ENCODE results near the gene FLT4.
A peak's percentile ranks its signal among the peaks of the same experiment; 100 is the strongest.
"Not testable (repeated sequence)": the region's sequence is repeated elsewhere in the genome, so short reads cannot be mapped to it uniquely, and the experiment has no call there.

FLT4 gene

DNA sequence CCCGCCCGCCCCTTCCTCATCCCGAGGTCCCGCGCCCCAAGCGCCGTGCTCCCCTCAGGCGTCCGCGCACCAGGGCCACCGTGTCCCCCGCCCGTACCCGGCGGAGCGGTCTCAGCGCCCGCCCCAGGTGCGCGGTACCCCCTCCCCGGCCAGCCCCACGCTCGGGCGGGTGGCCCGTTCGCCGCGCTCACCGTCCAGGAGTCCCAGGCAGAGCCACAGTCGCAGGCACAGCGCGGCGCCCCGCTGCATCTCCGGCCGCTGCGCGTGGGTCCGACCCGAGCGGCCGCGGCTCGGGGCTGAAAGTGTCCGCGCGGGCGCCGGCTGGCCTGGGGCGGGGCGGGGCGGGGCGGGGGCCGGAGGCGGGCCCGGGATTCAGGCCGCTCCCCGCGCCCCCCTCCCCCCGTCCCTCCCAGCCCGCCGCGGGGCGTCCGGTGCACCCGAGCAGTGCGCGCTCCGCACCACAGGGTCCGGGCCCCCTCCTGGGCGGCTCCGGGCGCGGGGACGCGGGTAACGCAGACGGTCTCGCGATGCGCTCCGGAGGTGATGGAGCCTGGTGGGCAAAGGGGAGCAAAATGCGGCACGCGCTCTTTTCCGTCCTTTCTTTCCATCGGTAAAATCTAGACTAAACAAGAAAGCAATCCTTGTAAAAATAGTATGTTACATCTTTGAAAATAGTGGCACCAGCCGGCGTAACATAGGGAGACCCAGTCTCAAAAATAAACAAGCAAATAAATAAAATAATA lies at the start of gene FLT4:
Gene FLT4 (minus strand): TSS at position 304 of the 743 bp plus-strand sequence. CDS start 55 bp downstream, at position 249.
- DNase-seq: no peak

DNA sequence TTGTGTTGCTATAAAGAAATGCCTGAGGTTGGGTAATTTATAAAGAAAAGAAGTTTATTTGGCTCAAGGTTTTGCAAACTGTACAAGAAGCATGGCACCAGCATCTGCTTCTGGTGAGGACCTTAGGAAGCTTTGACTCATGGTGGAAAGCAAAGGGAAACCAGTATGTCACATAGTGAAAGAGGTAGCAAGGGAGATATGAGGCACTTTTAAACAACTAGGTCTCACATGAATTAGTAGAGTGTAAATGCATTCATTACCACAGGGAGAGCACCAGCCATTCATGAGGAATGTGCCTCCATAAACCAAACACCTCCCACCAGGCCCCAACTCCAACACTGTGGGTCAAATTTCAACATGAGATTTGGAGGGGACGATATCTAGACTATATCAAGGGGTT lies 49.6 kb upstream of the FLT4 start:
- no peak for DNase-seq

DNA sequence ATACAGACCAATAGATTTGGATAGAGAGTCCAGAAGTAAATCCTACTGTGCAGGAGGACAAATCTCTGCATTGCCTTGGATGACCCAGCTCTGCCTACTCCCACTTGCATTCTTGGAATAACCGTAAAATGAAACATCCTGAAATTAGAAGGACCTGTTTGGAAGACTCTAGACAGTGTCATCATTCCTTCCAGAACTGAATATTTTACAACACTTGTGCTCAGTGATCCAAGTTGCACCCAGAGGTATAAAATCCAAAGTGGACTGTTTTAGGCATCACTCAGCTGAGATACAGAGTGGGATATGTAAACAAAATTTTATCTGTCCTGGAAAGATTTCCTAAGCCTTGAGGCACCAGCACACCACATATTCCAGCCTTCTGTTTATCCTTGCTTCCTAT lies 46.7 kb upstream of the FLT4 start:
- no peak for DNase-seq

DNA sequence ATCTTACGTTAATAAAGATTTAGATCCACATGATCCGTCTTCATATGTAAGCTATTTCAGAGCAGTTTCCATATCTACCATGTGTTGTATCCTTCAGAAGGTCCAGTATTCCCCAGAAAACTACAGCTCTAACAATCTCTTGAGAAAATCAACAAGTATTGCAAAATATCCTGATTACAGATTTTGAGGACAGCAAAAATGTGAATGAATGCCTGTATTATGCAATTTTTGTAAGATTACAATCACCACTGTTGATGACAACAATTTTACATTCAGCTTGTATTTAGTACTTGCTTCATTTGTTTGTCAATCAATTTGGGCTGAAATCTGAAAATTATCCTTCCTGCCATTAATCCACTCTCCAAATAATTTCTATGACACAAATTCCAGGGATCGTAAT lies 43.0 kb upstream of the FLT4 start:
- no peak for DNase-seq

DNA sequence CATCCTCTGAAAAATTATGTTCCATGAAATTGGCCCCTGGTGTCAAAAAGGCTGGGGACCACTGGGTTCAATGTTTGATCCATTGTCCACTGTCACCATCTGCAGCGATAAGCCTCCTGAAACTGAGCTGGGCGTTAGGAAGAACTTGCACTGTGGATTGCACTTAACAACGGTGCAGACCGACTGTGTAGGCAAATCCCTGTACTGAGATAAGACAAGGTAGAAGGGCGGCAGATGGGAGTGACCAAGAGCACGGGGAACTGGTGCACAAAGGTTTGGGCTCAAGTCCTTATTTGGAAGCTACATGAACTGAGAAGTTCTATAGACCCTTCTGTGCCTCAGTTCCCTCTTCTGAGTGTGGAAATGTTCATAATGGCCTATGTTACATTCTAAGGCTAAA lies 41.6 kb upstream of the FLT4 start:
- no peak for DNase-seq

DNA sequence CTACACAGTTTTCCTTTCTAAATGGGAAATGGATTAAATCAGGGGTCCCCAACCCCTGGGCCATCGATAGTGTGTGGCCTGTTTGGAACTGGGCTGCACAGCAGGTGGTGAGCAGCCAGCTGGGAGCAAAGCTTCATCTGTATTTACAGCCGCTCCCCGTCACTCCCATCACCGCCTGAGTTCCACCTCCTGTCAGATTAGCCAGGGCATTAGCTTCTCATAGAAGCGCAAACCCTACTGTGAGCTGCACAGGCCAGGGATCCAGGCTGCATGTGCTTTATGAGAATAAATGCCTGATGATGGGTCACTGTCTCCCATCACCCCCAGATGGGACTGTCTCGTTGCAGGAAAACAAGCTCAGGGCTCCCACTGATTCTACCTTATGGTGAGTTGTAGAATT lies 41.2 kb upstream of the FLT4 start:
- no peak for DNase-seq

DNA sequence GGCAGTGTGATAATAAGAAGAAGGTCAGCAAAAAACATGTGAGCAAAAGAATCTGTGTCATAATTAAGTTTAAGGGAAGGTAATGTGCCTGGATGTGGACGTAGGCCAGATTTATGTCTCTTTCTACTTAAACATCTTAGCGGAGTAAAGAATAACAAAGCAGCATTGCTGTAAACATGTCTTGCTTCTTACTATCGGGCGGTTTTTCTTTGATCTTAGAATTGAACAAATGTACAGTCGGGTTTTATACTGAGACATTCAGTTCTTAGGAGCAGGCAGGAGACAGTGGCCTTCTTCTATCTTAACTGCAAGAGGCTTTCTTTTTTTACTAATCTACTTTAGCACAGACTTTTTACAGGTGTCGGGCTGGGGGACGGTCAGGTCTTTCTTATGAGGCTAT lies 40.4 kb upstream of the FLT4 start:
- DNase-seq: no peak

DNA sequence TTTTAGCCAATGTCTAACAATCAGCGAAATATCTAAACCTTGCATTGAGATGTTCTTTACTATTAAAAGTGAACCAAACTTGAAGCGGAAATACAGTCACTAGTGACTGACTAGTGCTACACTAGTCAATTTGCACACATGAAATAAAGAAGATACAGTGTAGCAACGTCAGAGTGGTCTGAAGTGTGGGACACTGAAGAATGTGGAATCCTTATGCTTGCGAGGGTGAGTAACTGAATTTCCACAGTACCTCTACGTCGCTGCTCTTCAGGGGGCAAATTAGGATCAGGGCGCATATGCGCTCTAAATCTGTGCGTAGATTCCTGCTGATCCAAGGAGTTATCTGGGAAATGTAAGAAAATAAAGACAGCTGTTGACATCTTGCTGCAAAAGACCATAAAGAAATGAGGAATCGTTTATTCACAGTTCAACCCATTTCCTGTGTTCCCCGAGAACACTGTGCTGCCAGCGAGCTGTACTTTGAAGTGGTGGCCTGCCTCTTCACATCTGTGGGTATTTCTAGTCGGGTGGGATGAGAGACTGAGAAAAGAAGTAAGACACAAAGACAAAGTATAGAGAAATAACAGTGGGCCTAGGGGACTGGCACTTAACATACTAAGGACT lies 39.8 kb upstream of the FLT4 start:
- no peak for DNase-seq

DNA sequence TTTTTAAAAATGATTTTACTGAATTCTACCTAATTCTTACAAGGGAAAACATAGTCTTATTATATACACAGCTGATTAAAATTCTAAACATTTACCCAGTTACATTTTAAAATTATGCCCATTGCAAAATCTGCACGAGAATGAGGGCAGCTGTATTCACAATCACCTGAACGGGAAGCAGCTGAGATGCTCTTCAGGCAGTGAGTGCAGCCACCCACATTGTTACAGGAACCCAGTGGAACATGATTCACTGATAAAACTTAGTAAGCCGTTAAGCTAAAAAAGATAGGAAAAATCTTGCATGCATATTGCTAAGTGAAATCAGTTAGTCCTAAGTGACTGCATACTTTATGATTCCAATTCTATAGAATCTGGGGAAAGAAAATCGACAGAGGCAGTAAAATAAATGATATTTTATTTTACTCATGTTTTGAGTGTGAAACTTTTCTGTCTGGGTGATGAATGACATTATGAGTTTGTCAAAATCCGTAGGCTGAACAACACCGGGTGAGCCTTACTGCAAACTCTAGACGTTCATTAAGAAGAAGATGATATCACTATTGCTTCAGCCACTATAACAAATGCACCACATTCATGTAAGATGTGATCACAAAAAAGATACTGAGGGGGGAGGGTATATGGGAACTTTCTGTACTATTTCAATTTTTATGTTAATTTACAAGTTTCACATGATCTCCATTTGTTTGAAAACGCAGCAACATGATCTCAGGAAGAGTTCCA lies 39.1 kb upstream of the FLT4 start:
- no peak for DNase-seq

DNA sequence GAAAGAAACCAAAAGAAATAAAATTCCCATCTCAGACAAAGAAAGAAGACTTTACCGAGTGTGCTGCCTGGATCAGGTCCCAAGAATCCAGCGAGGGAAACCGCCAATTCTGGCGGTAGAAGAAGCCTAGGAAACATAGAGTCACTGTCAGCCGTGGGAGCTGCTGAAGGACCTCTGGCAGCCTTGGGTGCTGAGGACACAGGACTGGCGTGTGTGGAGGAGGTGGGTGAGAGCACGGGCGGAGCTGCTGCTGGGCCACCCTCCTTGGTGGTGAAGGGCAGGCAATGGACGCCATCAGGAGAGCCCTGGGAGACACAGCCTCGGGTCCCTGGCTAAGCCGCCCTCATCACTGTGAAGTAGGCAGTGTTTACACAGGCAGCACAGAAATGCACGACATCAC lies 37.4 kb upstream of the FLT4 start:
- not testable (repeated sequence) for DNase-seq

DNA sequence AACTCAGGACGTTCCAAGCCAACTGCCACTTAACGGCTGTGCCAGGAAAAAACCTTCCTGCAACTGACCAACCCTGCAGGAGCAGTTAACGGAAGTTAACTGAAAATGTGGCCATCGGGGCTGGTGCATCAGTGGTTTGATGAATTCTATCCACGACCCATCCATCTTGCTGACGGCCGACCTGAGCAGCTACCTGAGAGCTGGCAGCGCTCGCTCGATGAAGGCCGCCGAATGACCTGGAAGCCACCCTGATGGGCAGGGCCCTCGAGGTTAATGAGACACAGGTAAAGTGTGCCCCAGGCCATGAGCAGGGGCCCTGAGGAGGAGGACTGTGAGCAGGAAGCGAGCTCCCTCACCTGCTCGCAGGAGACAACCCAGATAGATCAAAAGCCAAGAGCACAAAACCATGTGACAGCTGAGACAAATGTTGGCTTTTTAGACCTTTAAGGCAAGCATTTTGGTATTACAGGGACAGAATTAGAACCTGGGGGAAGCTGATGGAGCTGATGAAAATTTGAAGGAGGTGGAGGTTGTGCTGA lies 35.3 kb upstream of the FLT4 start:
- no peak for DNase-seq

DNA sequence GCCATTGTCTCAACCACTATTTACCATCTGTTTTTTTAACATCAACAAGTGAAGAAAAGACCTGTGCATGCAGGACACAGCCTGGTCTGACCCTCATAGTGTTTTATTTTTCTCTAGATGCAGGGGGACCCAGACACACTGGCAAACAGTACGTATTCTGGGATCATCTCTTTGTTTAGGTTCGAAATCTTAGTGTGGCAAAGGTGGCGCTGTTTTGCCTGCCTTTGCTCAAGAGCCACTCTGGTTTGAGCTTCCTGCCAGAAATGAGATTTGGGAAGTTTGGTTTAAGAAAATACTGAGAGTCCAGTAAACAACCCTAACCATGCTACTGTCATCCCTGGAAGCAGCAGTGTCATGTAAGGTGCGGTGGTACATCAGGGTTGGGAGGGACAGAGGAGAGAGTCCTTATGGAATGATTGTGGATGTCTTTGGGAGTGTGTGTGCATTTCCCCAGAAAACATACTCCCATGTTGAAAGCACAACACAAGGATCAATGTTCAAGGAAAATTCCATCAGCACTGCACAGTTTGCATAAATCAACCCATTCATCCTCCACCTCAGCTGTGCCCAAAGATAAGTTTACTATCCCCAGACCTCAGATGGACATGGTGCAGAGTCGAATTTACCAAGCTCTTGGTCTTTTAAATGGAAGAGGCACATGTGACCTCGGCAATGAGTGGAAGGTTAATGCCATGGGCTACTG lies 34.0 kb upstream of the FLT4 start:
- DNase-seq: no peak

DNA sequence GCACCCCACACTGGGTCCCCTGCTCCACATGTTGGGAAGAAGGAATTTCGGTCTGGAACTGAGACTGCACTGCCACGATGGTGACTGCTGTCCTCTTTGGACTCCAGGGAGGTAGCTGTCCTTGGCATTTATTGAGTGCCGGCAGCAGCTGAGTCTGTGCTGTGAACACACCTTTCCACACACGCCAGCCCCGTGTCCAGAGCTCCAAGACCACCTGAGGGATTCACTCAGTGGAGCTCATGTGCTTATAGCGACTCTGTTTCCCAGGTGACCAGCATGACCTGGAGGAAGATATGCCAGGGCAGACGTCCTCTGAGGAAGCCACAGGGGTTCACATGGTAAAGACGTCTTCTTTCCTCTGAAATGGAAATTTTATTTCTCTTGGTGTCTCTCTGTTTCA lies 33.2 kb upstream of the FLT4 start:
- DNase-seq: no peak

DNA sequence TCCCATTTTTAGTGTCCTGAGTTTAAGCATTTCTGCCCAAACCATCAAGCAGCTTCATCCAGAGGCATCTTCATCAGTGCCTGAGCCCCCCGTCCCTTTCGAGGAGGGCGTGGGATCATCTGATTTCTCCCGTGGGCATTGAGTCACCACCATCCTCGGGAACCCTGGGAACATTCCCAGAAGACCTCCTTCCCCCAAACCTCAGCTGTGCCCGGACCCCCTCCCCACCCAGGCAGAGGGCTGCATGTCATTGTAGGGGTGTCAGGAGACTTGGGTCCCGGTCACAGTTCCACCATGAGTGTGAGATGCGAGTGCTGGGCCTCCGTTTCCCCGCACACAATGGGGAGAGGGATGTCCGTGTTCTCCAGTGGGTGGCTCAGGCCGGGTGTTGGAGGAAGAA lies 32.6 kb upstream of the FLT4 start:
- not testable (repeated sequence) for DNase-seq

DNA sequence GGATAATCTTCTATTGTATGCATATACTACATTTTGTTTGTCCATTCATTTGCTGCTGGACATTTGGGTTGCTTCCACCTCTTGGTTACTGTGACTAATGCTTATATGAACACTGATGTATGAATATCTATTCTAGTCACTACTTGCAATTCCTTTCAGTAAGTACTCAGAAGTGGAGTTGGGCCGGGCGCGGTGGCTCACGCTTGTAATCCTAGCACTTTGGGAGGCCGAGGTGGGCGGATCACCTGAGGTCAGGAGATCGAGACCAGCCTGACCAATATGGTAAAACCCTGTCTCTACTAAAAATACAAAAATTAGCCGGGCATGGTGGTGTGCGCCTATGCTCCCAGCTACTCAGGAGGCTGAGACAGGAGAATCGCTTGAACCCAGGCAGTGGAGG lies 28.9 kb upstream of the FLT4 start:
- not testable (repeated sequence) for DNase-seq

DNA sequence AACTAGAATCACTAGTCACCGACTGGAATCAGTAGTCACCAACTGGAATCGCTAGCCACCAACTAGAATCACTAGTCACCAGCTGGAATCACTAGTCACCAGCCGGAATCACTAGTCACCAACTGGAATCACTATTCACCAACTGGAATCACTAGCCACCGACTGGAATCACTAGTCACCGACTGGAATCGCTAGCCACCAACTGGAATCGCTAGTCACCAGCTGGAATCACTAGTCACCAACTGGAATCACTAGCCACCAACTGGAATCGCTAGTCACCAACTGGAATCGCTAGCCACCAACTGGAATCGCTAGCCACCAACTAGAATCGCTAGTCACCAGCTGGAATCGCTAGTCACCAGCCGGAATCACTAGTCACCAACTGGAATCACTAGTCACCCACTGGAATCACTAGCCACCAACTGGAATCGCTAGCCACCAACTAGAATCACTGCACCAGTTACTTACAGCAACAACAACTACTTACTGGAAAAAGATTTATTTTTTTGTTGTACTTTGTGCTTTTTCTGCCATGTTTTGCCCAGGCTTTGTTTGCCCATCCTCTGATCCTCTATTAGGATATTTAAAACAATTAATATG lies 25.7 kb upstream of the FLT4 start:
- DNase-seq: no peak

DNA sequence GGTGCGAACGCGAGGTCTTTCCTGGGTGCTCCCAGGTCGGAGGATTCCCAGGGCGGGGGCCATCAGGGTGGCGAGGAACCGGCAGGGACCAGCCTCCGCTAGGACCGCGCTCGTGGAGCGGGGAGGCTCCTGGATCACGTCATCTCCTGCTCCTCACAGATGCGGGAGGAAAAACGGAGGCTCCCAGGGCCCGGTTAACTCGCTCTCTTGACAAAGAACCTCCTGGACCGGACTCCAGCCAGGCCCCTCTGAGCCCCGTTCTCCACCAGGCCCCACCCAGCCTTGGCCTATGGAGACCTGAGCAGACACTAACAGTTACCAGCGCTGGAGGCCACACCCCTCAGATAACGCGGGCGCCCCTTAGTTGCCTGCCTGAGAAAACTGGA lies 24.7 kb upstream of the FLT4 start:
- not testable (repeated sequence) for DNase-seq

DNA sequence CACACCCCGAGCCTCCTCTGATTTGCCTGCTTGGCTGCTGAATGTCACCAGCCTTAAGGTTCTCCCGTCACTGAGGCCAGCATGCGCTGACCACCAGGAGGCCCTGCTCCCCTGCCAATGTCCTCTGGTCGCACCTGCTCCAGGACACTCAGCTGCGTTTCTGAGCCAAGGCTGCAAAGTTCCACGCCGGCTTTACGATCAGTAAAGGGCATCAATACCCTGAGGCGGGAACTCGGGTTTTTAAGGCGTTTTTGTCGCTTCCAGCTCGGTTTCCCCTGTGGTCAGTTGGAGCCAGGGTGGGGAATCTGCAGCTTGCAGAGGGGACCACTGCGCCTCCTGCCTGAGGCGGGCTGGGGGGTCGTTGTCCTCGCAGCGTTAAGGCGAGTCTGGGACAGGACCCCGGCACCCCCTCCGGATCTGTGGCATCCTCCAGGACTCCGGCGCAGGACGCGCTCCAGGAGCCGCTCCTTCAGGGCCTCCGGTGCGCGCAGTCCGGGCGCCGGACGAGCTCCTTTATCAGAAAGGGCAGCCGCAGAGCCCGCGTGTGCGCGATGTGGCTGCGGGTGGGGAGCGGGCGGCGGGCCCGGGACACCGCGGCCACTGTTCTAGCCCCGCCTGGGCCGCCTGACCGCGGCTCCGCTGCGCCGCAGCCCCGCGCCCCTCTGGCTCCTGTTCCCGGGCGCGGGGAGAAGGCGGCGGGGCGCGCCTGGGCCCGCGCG lies 24.1 kb upstream of the FLT4 start:
- no peak for DNase-seq

DNA sequence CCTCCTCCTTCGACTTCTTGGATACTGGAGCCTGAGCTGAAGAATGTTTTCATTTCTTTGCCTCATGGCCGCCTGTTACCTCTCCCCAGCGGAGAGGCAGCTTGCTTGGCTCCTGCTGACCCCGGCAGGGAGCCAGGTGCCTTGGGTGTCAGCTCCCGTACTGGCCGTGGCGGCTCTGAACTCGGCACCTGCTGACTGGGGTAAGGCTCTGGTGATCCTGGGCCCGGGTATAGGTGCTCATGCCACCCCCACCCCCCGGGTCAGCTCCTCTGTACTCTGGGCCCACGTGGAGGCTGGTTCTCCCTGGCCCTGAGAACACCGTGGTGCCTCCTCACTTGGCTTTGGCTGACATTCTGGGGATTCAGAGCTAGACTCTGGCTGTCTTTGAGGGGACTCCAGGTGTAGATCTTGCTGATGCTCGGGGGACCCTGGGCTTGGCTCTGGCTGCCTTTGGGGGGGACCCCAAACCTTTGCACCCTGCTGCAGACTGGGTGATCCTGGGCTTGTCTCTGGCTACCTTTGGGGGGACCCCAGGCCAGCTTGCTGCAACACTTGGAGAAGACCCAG lies 22.6 kb upstream of the FLT4 start:
- not testable (repeated sequence) for DNase-seq

DNA sequence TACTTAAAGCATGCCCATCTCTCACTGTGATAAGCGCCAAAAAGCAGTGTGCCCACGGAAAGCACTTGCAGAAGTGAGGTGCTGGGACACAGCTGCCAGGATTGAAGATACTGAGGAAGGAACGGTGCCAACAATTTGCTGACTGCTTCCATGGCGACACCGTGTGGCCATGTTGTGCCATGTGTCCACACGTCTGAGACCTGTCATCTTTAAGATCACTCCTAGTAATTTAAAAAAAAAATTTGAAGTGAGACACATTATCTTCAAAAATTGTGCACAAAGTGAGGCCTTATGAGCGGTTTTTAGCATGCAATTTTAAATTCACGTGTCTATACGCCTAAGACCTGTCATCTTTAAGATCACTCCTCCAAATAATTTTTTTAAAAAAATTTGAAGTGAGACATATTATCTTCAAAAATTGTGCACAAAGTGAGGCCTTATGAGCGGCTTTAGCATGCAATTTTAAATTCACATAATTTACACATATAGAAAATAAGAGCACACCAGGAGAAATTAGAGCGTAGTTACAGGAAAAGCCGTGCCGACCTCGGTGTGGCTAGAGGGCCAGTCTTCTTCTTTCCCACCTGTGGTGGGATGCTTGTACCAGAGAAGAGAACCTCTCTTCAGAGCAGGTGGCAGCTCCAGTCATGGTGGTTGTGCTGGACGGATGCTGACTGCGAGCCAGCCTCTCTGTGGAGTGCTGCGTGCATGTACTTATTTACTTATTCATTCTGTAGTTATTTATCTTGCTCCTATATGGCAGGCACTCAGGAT lies 21.4 kb upstream of the FLT4 start:
- DNase-seq: peak in 1 of 2 experiments; percentile 55

DNA sequence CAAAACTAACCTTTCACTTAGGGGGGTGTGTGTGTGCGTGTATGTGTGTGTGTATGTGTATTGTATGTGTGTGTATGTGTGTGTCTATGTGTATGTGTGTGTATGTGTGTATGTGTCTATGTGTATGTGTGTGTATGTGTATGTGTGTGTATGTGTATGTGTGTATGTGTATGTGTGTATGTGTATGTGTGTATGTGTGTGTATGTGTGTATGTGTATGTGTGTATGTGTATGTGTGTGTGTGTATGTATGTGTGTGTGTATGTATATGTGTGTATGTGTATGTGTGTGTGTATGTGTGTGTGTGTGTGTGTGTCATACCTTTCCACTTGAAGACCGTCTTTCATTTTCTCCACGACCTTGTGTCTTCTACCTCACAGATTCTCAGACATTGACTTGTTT lies 20.8 kb upstream of the FLT4 start:
- DNase-seq: no peak
